IgD-negative memory B cell (primary cell): Measurements from ENCODE around the gene PRDM1. TPM values are rescaled to one million over a fixed set of nuclear protein-coding genes. Genes with fewer than 3 reads are reported as not detected.
"Not testable (repeated sequence)": the region's sequence is repeated elsewhere in the genome, so short reads cannot be mapped to it uniquely, and the experiment has no call there.

Source experiments
- H3K27ac Mint-ChIP-seq, 3 donors: one replicate each; pipeline ENCODE4 v1.8.0; 2020 to 2022; ENCODE audit warnings: mild to moderate bottlenecking in 3 of 3, mixed read lengths in 3 of 3, moderate library complexity in 1 of 3
- H3K27me3 Mint-ChIP-seq: one replicate; pipeline ENCODE4 v1.8.0; 2021; ENCODE audit warnings: mixed read lengths
- H3K36me3 Mint-ChIP-seq: one replicate; pipeline ENCODE4 v1.8.0; 2020; ENCODE audit warnings: mild to moderate bottlenecking, mixed read lengths
- H3K4me1 Mint-ChIP-seq, 3 donors: one replicate each; pipeline ENCODE4 v1.8.0; 2020 to 2022; ENCODE audit warnings: mixed read lengths in 3 of 3, mild to moderate bottlenecking in 1 of 3
- H3K4me3 Mint-ChIP-seq, 4 donors: one replicate each; pipeline ENCODE4 v1.8.0; 2020 to 2022; ENCODE audit warnings: mild to moderate bottlenecking in 4 of 4, mixed read lengths in 4 of 4, moderate library complexity in 3 of 4
- H3K9me3 Mint-ChIP-seq, 3 donors: one replicate each; pipeline ENCODE4 v1.8.0; 2020 to 2021; ENCODE audit warnings: mixed read lengths in 3 of 3, mild to moderate bottlenecking in 1 of 3
- polyA plus RNA-seq: library from polyadenylated mRNA; unstranded; fragments of 300-500 nt; fragmentation: Illumina TruSeq; gene quantifications from one replicate; pipeline ENCODE4 v1.2.3, GENCODE V29; 2021

PRDM1 gene
- polyA plus RNA-seq, 1 donor from 2014 or later, result 11.0 TPM

- peaks cover 3% of the 10 kb centered on the region for H3K27me3 Mint-ChIP-seq
- peaks cover 24 to 29% (median 28%) of the 10 kb centered on the region in 3 donors for H3K4me1 Mint-ChIP-seq
- H3K9me3 Mint-ChIP-seq, result no peaks in the 10 kb centered on the region
- H3K4me3 Mint-ChIP-seq, result no peak overlapping the region
- H3K27ac Mint-ChIP-seq, result no peak overlapping the region
- no peaks in the 10 kb centered on the region for H3K36me3 Mint-ChIP-seq
Measured at GRCh38 chr6:106138151-106138550, 52.0 kb downstream of the PRDM1 start.

- H3K4me1 Mint-ChIP-seq, result peaks cover 33 to 41% (median 39%) of the 10 kb centered on the region in 3 donors
- H3K27me3 Mint-ChIP-seq, result peaks cover 3% of the 10 kb centered on the region
- H3K4me3 Mint-ChIP-seq, result peak overlapping the region in 2 of 4 donors; percentile 81 to 85
Measured at GRCh38 chr6:106141441-106142237, 55.5 kb downstream of the PRDM1 start.

DNA sequence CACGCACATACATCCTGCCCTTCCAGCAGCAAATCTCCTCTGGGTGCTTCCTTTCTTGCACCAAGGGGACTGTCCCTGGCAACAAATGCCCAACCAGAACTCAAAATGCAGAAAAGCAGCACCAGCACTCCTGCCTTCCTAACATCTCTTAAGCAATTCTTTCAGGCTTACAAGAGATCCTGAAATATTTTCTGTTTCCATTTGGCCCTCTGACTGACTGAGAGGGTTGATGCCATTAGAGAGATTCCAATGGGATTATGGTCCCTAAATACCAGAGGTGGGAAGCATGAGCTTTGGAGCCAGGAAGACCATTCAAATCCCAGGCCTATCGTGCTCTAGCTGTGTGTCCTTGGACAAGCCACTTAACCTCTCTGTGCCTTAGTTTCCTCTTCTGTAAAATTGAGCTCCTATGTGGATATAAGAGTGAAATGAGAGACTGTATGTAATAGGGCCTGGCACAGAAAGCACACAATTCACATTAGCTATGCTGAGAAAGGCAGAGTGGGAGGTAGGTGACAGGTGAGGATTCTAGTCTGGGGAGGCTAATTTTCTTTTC is 56.8 kb downstream of the PRDM1 start:
- no peaks in the 10 kb centered on the region for H3K36me3 Mint-ChIP-seq
- no peaks in the 10 kb centered on the region for H3K9me3 Mint-ChIP-seq
- peaks cover 3% of the 10 kb centered on the region for H3K27me3 Mint-ChIP-seq
- H3K4me1 Mint-ChIP-seq, result peaks cover 32 to 38% (median 38%) of the 10 kb centered on the region in 3 donors
- peak overlapping the region in 1 of 3 donors; percentile 65 for H3K27ac Mint-ChIP-seq
- H3K4me3 Mint-ChIP-seq, result peak overlapping the region in 1 of 4 donors; percentile 72

More at GRCh38 chr6:106141441-106142237, 55.5 kb downstream of the PRDM1 start:
- Mint-ChIP-seq H3K27ac (peak overlapping the region in 2 of 3 donors; percentile 55 to 85), H3K36me3 (no peaks in the 10 kb centered on the region), H3K9me3 (no peaks in the 10 kb centered on the region)

GRCh38 chr6:106143665-106144064 is 57.5 kb downstream of the PRDM1 start:
- H3K9me3 Mint-ChIP-seq, result no peaks in the 10 kb centered on the region
- H3K4me3 Mint-ChIP-seq, result no peak overlapping the region
- no peaks in the 10 kb centered on the region for H3K36me3 Mint-ChIP-seq
- peaks cover 3% of the 10 kb centered on the region for H3K27me3 Mint-ChIP-seq
- H3K27ac Mint-ChIP-seq, result no peak overlapping the region
- peaks cover 29 to 37% (median 32%) of the 10 kb centered on the region in 3 donors for H3K4me1 Mint-ChIP-seq

DNA sequence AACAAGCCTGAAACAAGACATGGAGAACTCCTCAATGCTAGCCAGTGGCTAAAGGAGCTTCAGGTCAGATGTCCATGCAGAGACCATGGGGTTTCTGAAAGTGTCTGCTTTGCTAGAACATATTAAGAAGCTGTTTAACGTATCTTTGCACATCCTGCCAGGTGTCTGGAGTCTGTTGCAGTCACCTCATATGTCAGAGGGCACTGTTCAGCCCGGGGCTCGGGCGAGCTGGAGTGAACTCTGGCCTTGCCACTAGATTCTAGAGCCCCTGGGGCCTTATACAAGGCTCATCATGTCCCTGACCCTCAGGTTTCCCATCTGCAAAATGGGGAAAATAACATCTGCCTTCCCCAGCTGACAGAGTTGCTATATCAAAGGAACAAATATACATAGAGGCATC is 59.0 kb downstream of the PRDM1 start:
- Mint-ChIP-seq H3K27me3 (peaks cover 3% of the 10 kb centered on the region), H3K4me1 (peaks cover 29 to 36% (median 33%) of the 10 kb centered on the region in 3 donors), H3K27ac (no peak overlapping the region), H3K4me3 (peak overlapping the region in 2 of 4 donors; percentile 1 to 59), H3K9me3 (no peaks in the 10 kb centered on the region), H3K36me3 (no peaks in the 10 kb centered on the region)

- H3K27ac Mint-ChIP-seq, result no peak overlapping the region
- peaks cover 3% of the 10 kb centered on the region for H3K27me3 Mint-ChIP-seq
- H3K4me1 Mint-ChIP-seq, result peaks cover 29 to 32% (median 30%) of the 10 kb centered on the region in 3 donors
- no peaks in the 10 kb centered on the region for H3K9me3 Mint-ChIP-seq
- no peaks in the 10 kb centered on the region for H3K36me3 Mint-ChIP-seq
- peak overlapping the region in 1 of 4 donors; percentile 11 for H3K4me3 Mint-ChIP-seq
Measured at GRCh38 chr6:106145741-106146227, 59.6 kb downstream of the PRDM1 start.

DNA sequence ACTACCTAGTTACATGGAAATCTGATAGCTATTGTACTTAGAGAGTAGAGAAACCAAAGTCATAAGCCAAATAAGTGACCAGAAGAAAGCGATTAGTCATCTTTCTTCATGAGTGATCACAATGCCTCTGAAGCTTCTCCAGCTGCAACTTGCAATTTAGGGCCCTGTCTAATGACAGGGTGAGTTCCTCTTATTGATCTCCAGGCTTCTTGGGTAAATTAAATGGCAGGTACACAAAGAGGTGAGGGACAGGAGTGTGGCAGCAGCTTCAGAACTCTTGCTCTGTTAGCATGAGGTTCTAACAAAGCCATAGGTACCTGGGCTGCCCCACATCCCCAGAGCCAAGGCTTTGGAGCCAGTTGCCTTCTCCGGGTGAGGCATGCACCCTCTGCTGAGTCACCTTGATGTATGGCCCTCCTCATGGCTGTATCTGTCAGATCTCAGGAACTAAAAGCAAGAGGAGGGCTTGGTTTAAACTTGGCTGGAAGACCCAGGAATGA is 60.8 kb downstream of the PRDM1 start:
- H3K4me3 Mint-ChIP-seq, result no peak overlapping the region
- peaks cover 21 to 24% (median 22%) of the 10 kb centered on the region in 3 donors for H3K4me1 Mint-ChIP-seq
- H3K9me3 Mint-ChIP-seq, result peaks cover 0 to 2% (median 0%) of the 10 kb centered on the region in 3 donors

GRCh38 chr6:106147476-106147875 is 61.3 kb downstream of the PRDM1 start:
- Mint-ChIP-seq H3K27me3 (no peaks in the 10 kb centered on the region), H3K9me3 (peaks cover 0 to 2% (median 0%) of the 10 kb centered on the region in 3 donors), H3K36me3 (no peaks in the 10 kb centered on the region), H3K4me1 (peaks cover 15 to 18% (median 17%) of the 10 kb centered on the region in 3 donors), H3K4me3 (no peak overlapping the region), H3K27ac (peak overlapping the region in 1 of 3 donors; percentile 32)

More for the DNA sequence above, 60.8 kb downstream of the PRDM1 start:
- H3K36me3 Mint-ChIP-seq, result no peaks in the 10 kb centered on the region
- peaks cover 2% of the 10 kb centered on the region for H3K27me3 Mint-ChIP-seq
- H3K27ac Mint-ChIP-seq, result peak overlapping the region in 2 of 3 donors; percentile 1 to 29

- H3K27me3 Mint-ChIP-seq, result no peaks in the 10 kb centered on the region
- H3K4me1 Mint-ChIP-seq, result peaks cover 11 to 17% (median 14%) of the 10 kb centered on the region in 3 donors
- H3K36me3 Mint-ChIP-seq, result no peaks in the 10 kb centered on the region
- H3K4me3 Mint-ChIP-seq, result no peak overlapping the region
- peaks cover 0 to 2% (median 0%) of the 10 kb centered on the region in 3 donors for H3K9me3 Mint-ChIP-seq
- peak overlapping the region in 1 of 3 donors; percentile 2 for H3K27ac Mint-ChIP-seq
Measured at GRCh38 chr6:106149472-106150069, 63.4 kb downstream of the PRDM1 start.

- H3K36me3 Mint-ChIP-seq, H3K27ac Mint-ChIP-seq, H3K9me3 Mint-ChIP-seq, H3K27me3 Mint-ChIP-seq, H3K4me1 Mint-ChIP-seq, H3K4me3 Mint-ChIP-seq: not testable (repeated sequence)
Measured at GRCh38 chr6:106152476-106152875, 66.3 kb downstream of the PRDM1 start.

- H3K36me3 Mint-ChIP-seq, result no peaks in the 10 kb centered on the region
- peaks cover 0 to 2% (median 0%) of the 10 kb centered on the region in 3 donors for H3K9me3 Mint-ChIP-seq
- peaks cover 0 to 1% (median 0%) of the 10 kb centered on the region in 3 donors for H3K4me1 Mint-ChIP-seq
- no peaks in the 10 kb centered on the region for H3K27me3 Mint-ChIP-seq
- no peak overlapping the region for H3K4me3 Mint-ChIP-seq
- H3K27ac Mint-ChIP-seq, result no peak overlapping the region
Measured at GRCh38 chr6:106152952-106153351, 66.8 kb downstream of the PRDM1 start.

DNA sequence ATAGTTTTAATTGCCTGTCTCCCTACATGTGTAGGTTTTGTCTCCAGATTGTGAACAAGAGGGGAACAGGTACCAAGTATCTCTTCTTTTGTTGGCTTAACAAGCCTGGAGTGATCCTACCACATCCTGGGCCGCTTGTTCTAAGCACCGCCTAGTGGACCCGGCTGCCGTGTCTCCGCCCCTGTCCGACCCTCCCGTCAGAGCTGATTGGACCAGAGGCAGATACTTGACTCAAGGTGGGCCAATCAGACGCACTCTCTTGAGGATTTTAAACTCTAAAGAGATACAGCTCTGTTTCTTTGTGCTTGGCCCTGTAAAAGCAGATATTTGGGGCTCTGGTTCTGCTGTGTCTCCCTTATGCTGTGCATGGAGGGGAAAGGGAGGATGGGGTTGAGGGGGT is 68.2 kb downstream of the PRDM1 start:
- Mint-ChIP-seq H3K4me3 (no peak overlapping the region), H3K27me3 (no peaks in the 10 kb centered on the region), H3K36me3 (no peaks in the 10 kb centered on the region), H3K9me3 (peaks cover 0 to 2% (median 0%) of the 10 kb centered on the region in 3 donors), H3K4me1 (peaks cover 0 to 1% (median 0%) of the 10 kb centered on the region in 3 donors), H3K27ac (peak overlapping the region in 1 of 3 donors; percentile 32)

DNA sequence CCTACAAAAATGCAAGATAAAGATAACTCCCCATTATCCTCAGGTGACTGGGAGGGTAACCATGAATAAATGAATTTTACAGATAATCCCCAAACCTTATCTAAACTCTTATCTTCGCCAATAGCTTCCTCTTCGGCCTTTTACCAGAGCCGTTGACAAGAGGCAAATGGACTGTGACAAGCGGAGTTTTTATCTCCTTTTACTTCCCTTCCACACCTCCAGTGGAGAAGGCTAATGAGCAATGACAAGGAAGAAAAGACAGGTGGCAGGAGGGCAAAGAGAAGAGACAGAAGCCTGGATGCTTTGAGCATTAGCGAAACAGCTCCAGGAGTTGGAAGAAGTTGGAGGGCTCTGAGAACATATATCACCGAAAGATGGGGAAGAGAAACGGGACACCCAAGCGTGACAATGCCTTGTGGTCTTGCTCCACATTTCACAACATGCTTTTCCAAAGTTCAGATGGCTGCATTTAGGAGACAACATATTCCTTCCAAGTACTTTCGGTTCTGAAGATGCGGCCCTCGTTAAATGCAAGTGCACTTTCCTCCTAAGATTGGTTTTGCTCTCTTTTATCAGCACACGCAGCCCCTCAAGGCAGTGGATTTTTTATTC is 69.2 kb downstream of the PRDM1 start:
- Mint-ChIP-seq H3K27ac (no peak overlapping the region), H3K9me3 (peaks cover 0 to 2% (median 0%) of the 10 kb centered on the region in 3 donors), H3K4me3 (no peak overlapping the region), H3K27me3 (no peaks in the 10 kb centered on the region), H3K4me1 (no peaks in the 10 kb centered on the region), H3K36me3 (no peaks in the 10 kb centered on the region)

- Mint-ChIP-seq H3K9me3 (no peaks in the 10 kb centered on the region), H3K4me3 (no peak overlapping the region), H3K4me1 (no peaks in the 10 kb centered on the region), H3K36me3 (no peaks in the 10 kb centered on the region), H3K27me3 (no peaks in the 10 kb centered on the region), H3K27ac (no peak overlapping the region)
Measured at GRCh38 chr6:106156413-106156812, 70.3 kb downstream of the PRDM1 start.
